Thoracic aorta (tissue), 2 donors: ENCODE data around the gene CST11. TPM values are rescaled to one million over a fixed set of nuclear protein-coding genes. Genes with fewer than 3 reads are reported as not detected.

Source experiments
- ATAC-seq: fragments of 150-250 bp; one replicate; pipeline ENCODE4 v1.8.0; 2017; ENCODE audit warnings: low read depth; ENCODE audit not compliant: insufficient number of reproducible peaks, low FRiP score
- DNase-seq: peaks from one replicate; pipeline ENCODE4 v3.0.0-alpha.2; 2020; ENCODE audit warnings: low spot score
- H3K27ac ChIP-seq, 2 donors: fragments of 200-600 bp; sonication (generic); 1 replicate in 1 of 2; 2 replicates in 1 of 2; pipeline ENCODE4 v1.5.1; 2016; ENCODE audit warnings: mild to moderate bottlenecking in 2 of 2, moderate library complexity in 2 of 2
- H3K27me3 ChIP-seq: fragments of 200-600 bp; sonication (generic); replicated peaks from 2 replicates; pipeline ENCODE4 v1.6.0; 2016; ENCODE audit warnings: mild to moderate bottlenecking; ENCODE audit not compliant: insufficient read depth
- H3K36me3 ChIP-seq: fragments of 200-600 bp; sonication (generic); one replicate; pipeline ENCODE4 v1.5.1; 2016
- H3K4me1 ChIP-seq, 2 donors: fragments of 200-600 bp; sonication (generic); 1 replicate in 1 of 2; 2 replicates in 1 of 2; pipeline versions ENCODE4 v1.5.1 to v1.6.0; 2016; ENCODE audit warnings: low read depth in 2 of 2, mild to moderate bottlenecking in 1 of 2; ENCODE audit not compliant: control insufficient read depth in 1 of 2
- H3K4me3 ChIP-seq: fragments of 200-600 bp; sonication (generic); 2 replicates; pipeline ENCODE4 v1.5.1; 2016; ENCODE audit warnings: mild to moderate bottlenecking
- H3K9me3 ChIP-seq: fragments of 200-600 bp; sonication (generic); 2 replicates; pipeline ENCODE4 v1.5.1; 2016
- total RNA-seq, 2 donors: library from RNA; depleted of rRNA; stranded (reverse); fragments of >200 nt; gene quantifications; one replicate each; pipeline versions ENCODE4 v1.1.0 to v1.2.3, GENCODE V29; 2016
- TF ChIP-seq, protein P1 (sequence below): fragments of 200-600 bp; sonication (generic); IDR thresholded peaks from one replicate; pipeline ENCODE4 v1.5.1; 2019; ENCODE audit warnings: antibody characterized with exemption

CST11 gene
- total RNA-seq, 2 donors from 2014 or later = not detected

DNA sequence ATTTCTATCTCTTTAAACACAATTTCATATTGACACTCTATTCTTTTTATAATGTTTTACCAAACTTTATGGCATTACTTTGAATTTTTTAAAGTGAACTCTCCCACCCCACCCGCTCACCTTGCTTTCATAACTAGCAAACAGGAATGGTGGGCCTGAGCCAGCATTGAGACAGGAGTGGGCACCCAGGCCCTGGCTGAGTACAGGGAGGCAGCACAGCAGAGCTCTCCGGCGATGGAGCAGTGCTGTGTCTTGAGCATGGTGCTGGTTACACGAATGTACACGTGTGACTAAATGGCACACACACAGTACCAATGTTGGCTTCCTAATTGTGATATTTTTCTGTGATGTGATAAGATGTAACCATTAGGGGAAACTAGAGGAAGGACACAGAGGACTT, 4.5 kb downstream of the CST11 start:
- ATAC-seq (no peak), DNase-seq (no peak)
- TF ChIP-seq, protein P1, sequence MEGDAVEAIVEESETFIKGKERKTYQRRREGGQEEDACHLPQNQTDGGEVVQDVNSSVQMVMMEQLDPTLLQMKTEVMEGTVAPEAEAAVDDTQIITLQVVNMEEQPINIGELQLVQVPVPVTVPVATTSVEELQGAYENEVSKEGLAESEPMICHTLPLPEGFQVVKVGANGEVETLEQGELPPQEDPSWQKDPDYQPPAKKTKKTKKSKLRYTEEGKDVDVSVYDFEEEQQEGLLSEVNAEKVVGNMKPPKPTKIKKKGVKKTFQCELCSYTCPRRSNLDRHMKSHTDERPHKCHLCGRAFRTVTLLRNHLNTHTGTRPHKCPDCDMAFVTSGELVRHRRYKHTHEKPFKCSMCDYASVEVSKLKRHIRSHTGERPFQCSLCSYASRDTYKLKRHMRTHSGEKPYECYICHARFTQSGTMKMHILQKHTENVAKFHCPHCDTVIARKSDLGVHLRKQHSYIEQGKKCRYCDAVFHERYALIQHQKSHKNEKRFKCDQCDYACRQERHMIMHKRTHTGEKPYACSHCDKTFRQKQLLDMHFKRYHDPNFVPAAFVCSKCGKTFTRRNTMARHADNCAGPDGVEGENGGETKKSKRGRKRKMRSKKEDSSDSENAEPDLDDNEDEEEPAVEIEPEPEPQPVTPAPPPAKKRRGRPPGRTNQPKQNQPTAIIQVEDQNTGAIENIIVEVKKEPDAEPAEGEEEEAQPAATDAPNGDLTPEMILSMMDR = no peak

DNA sequence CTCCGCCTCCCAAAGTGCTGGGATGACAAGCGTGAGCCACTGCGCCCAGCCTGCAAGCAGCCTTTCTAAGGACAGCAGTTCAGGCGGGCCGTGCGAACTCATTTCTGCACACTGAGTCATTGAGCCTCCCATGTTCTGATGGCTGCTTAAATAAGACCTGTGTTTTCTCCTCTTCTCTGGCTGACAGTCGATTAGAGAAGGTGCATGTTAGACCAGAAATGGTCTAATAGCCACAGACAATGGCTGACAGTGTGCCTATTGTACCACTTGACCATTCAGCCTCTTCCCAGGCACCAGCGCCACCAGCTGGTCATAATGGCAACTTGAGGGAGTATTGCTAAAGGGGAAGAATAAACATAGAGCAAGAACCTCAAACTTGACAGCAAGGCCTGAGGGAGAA, 6.2 kb downstream of the CST11 start:
- H3K4me1 ChIP-seq = no peaks in the 10 kb centered on the region
- H3K27me3 ChIP-seq = no peaks in the 10 kb centered on the region
- H3K27ac ChIP-seq = no peak overlapping the region
- no peaks in the 10 kb centered on the region for H3K36me3 ChIP-seq
- H3K4me3 ChIP-seq = no peak overlapping the region
- DNase-seq = no peak
- ATAC-seq = no peak
- TF ChIP-seq, protein P1 = no peak
- H3K9me3 ChIP-seq = no peaks in the 10 kb centered on the region

More for the DNA sequence above, 4.5 kb downstream of the CST11 start:
- Histone ChIP-seq H3K27ac (no peak overlapping the region), H3K4me1 (no peaks in the 10 kb centered on the region), H3K27me3 (no peaks in the 10 kb centered on the region), H3K9me3 (no peaks in the 10 kb centered on the region), H3K4me3 (no peak overlapping the region), H3K36me3 (no peaks in the 10 kb centered on the region)

DNA sequence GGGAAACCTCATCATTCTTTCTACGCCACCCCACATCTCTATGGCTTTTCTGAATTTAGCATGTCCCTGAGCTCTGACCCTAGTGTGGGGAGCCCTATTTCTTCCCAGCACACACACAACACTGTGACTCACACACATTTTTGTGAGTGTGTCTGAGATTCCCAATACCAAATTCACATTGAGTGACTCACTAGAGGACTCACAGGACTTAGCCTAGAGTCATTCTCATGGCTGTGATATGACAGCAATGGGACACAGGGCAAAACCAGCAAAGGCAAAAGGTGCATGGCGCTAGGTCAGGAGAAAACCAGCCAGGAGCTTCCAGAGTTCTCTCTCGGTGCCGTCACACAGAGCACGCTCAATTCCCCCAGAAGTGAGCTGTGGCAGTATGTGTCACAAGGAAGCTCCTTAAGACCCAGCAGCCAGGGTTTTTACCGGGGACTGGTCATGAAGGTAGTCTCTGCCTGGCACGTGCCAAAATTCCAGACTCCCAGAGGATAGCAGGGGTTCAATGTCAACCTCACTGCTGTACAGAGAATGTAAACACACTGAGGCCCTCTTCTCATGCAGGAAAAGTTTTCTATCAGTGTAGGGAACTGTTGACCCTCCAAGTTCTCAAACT, 7.0 kb downstream of the CST11 start:
- Histone ChIP-seq H3K27me3 (no peaks in the 10 kb centered on the region), H3K9me3 (no peaks in the 10 kb centered on the region), H3K27ac (no peak overlapping the region), H3K4me3 (no peak overlapping the region), H3K4me1 (no peaks in the 10 kb centered on the region), H3K36me3 (no peaks in the 10 kb centered on the region)
- DNase-seq = no peak
- TF ChIP-seq, protein P1 = no peak
- ATAC-seq = no peak

DNA sequence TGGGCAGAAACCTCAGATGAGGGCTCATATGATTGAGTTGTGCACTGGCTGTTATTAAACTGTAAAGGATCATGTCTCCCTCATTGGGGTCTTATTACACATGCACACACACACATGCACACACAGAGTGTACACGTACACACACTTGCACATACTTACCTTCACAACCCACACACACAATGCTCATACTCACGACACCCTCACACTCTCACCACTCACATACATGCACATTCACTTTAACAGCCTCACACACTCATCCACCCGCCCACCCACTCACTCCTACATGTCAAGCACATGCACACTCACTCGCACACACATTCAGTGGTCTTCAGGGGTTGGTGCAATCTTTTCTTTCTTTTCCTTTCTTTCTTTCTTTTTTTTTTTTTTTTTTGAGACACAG, 7.8 kb downstream of the CST11 start:
- no peak for ATAC-seq
- no peak for DNase-seq
- Histone ChIP-seq H3K9me3 (no peaks in the 10 kb centered on the region), H3K27me3 (no peaks in the 10 kb centered on the region), H3K36me3 (no peaks in the 10 kb centered on the region), H3K27ac (no peak overlapping the region), H3K4me1 (no peaks in the 10 kb centered on the region), H3K4me3 (no peak overlapping the region)
- TF ChIP-seq, protein P1 = no peak

DNA sequence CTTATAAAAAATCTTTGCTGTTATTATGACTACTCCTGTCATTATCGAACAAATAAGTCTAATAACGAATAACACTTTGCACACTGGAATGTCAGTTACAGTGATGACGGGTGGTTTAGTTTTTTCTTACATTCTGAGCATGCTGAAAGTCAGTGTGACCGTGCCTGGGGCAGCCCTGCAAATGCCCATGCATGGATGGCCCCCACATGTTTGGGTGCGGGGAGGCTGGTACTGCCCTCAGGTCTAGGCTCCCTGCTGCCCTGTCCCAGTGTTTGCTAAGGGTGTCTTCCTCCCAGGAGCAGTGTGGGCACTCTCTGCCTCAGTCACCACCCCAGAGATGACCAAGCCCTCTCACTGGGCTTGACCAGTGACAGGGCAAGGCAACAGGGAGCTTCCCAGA, 10.2 kb downstream of the CST11 start:
- Histone ChIP-seq H3K36me3 (no peaks in the 10 kb centered on the region), H3K27ac (no peak overlapping the region), H3K9me3 (no peaks in the 10 kb centered on the region), H3K4me1 (peaks cover 0 to 3% of the 10 kb centered on the region in 2 donors), H3K27me3 (no peaks in the 10 kb centered on the region), H3K4me3 (no peak overlapping the region)
- ATAC-seq (no peak), DNase-seq (no peak)
- TF ChIP-seq, protein P1 = no peak
